ENCODE results near the gene NEURL3. TPM values are rescaled to one million over a fixed set of nuclear protein-coding genes. Genes with fewer than 3 reads are reported as not detected.

NEURL3 gene, protein sequence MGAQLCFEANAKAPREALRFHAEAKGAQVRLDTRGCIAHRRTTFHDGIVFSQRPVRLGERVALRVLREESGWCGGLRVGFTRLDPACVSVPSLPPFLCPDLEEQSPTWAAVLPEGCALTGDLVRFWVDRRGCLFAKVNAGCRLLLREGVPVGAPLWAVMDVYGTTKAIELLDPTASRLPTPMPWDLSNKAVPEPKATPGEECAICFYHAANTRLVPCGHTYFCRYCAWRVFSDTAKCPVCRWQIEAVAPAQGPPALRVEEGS
- not detected in 2 replicates for total RNA-seq

DNA sequence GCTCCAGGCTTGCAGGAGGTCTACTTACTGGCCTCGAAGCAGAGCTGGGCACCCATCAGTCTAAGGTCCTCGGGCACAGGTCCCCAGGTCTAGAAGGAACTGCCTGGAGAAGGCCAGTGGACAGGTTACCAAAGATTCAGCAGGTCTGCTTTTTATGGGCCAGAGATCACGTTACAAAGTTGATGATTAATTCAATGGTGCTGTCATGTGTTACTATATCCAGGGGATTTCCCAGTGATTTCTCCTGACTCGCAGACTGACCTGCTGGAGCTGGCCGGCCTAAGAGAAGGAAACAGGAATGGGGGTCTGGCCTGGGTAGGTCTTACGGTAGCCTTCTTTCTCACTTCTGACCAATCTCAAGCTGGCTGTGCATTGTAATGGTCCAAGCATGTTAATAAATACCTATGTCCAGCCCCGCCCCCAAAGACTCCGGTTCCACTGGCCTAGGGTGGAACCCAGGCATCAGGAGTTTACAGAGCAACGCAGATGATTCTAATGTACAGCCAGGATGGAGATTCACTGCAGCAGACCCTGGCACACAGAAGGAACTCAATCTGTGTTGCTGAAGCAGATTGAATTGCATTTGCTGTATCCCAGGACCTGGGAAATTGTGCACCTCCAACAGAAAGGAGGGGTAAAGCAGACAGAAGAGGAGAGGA lies at the start of gene NEURL3:
TSS of gene NEURL3 (minus strand) at position 127 of the 659 bp plus-strand sequence. CDS start at position 56, 71 bp downstream.

DNA sequence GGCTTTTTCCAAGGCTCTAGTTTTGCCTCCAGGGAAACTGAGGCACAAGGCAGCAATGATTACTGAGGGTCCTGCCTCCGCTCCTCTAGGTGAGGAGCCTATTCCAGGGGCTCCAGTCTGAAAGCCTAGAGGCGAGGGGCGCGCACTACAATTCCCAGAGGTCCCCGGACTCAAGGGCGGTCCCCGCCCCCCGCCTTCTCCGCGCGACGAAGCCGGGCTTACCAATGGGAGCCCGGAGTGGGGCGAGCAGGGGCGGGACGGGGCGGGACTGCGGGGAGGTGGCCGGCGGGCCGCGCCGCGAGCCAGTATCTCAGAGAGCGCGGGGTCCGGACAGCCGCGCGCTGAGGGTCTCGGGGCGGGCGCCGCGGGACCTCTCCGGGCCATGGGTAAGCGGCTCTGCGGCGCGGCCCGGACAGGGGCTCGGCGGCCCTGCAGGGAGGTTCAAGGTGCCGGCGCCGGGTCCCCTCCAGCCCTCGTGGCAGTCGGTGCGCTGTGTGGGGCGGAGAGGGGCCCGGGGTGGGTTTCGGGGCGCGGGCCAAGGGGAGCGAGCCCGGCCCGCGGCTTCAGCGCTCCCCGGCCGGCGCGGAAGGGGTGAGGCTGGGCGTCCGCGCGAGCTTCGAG lies 31.4 kb upstream of the NEURL3 start, which contains the start of gene ARID5A:
TSS of gene ARID5A (plus strand) at position 308 of the 621 bp plus-strand sequence. CDS start at position 383, 75 bp downstream.

Other genes starting within 250 kb of the NEURL3 start
- 26.7 and 28.0 TPM in 2 replicates for gene TMEM127, start 239.4 kb downstream of the NEURL3 start, total RNA-seq
- gene CIAO1, start 239.1 kb downstream of the NEURL3 start, total RNA-seq, result 54.2 and 67.2 TPM in 2 replicates
- gene SNRNP200, start 199.8 kb downstream of the NEURL3 start, total RNA-seq, result 45.3 and 51.4 TPM in 2 replicates
- not detected in 2 replicates for gene ITPRIPL1, start 180.0 kb downstream of the NEURL3 start, total RNA-seq
- gene NCAPH, start 169.6 kb downstream of the NEURL3 start, total RNA-seq, result 4.1 and 4.7 TPM in 2 replicates
- gene ARID5A, start 31.4 kb upstream of the NEURL3 start, total RNA-seq, result 13.0 and 13.4 TPM in 2 replicates
- gene KANSL3, start 133.0 kb upstream of the NEURL3 start, total RNA-seq, result 16.4 and 19.3 TPM in 2 replicates
- gene FER1L5, start 137.4 kb upstream of the NEURL3 start, total RNA-seq, result under 0.01 TPM in 2 replicates
- gene LMAN2L, start 234.7 kb upstream of the NEURL3 start, total RNA-seq, result 10.3 and 15.9 TPM in 2 replicates